Hepatocyte (in vitro differentiated cells): ENCODE measurements around the gene MYRIP. TPM values are rescaled to one million over a fixed set of nuclear protein-coding genes. Genes with fewer than 3 reads are reported as not detected.

Experiments used
- DNase-seq: peaks from one replicate; pipeline ENCODE4 v3.0.0-alpha.2; 2016; ENCODE audit warnings: low spot score
- H2AFZ ChIP-seq: fragments of 200-600 bp; sonication (generic); 2 replicates; pipeline ENCODE4 v1.6.0; 2016; ENCODE audit warnings: antibody characterized with exemption, mild to moderate bottlenecking
- H3K27ac ChIP-seq: fragments of 200-600 bp; sonication (generic); 2 replicates; pipeline ENCODE4 v1.5.1; 2016; ENCODE audit warnings: mild to moderate bottlenecking
- H3K27me3 ChIP-seq: fragments of 200-600 bp; sonication (generic); 2 replicates; pipeline ENCODE4 v1.6.1; 2016
- H3K36me3 ChIP-seq: fragments of 200-600 bp; sonication (generic); replicated peaks from 2 replicates; pipeline ENCODE4 v1.5.1; 2016; ENCODE audit warnings: low read depth; ENCODE audit not compliant: insufficient read depth
- H3K4me1 ChIP-seq: fragments of 200-600 bp; sonication (generic); 2 replicates; pipeline ENCODE4 v1.5.1; 2016; ENCODE audit warnings: mild to moderate bottlenecking, moderate library complexity; ENCODE audit not compliant: insufficient read depth
- H3K4me2 ChIP-seq: fragments of 200-600 bp; sonication (generic); 2 replicates; pipeline ENCODE4 v1.6.0; 2016
- H3K4me3 ChIP-seq: fragments of 200-600 bp; sonication (generic); 2 replicates; pipeline ENCODE4 v1.5.1; 2016; ENCODE audit warnings: mild to moderate bottlenecking
- H3K79me2 ChIP-seq: fragments of 200-600 bp; sonication (generic); 2 replicates; pipeline ENCODE4 v1.6.0; 2017; ENCODE audit warnings: mild to moderate bottlenecking
- H3K9me2 ChIP-seq: fragments of 200-600 bp; sonication (generic); replicated peaks from 2 replicates; pipeline ENCODE4 v1.6.0; 2017; ENCODE audit warnings: mild to moderate bottlenecking; ENCODE audit not compliant: insufficient read depth
- H3K9me3 ChIP-seq: fragments of 200-600 bp; sonication (generic); 2 replicates; pipeline ENCODE4 v1.5.1; 2016; ENCODE audit warnings: low read depth, mild to moderate bottlenecking
- H4K20me1 ChIP-seq: fragments of 200-600 bp; sonication (generic); 2 replicates; pipeline ENCODE4 v1.6.0; 2016; ENCODE audit warnings: mild to moderate bottlenecking; ENCODE audit not compliant: insufficient read depth, poor library complexity, severe bottlenecking
- CTCF ChIP-seq: fragments of 200-600 bp; sonication (generic); IDR thresholded peaks from 2 replicates; pipeline ENCODE4 v1.5.1; 2016; ENCODE audit warnings: antibody characterized with exemption, mild to moderate bottlenecking; ENCODE audit not compliant: poor library complexity
- EZH2 ChIP-seq: fragments of 200-600 bp; sonication (generic); IDR thresholded peaks from 2 replicates; pipeline ENCODE4 v1.6.1; 2016; ENCODE audit warnings: antibody characterized with exemption, mild to moderate bottlenecking, borderline replicate concordance
- EZH2phosphoT487 ChIP-seq: fragments of 200-600 bp; sonication (generic); IDR thresholded peaks from one replicate; pipeline ENCODE4 v1.6.1; 2018; ENCODE audit warnings: antibody characterized with exemption, mild to moderate bottlenecking, low read depth, moderate library complexity; ENCODE audit not compliant: unreplicated experiment, severe bottlenecking
- WGBS: methylation state at CpG from one replicate; pipeline ENCODE4 v1.1.6; 2016; ENCODE audit warnings: low lambda C conversion rate; ENCODE audit errors: missing lambda C conversion rate; 5-methylcytosine and 5-hydroxymethylcytosine counted together
- polyA plus RNA-seq: library from polyadenylated mRNA; unstranded; fragments of >200 nt; fragmentation: Nextera tagmentation; extraction: Ambion mirVana; gene quantifications from 2 replicates; pipeline ENCODE4 v1.2.1, GENCODE V29; 2016
- total RNA-seq: library from RNA; depleted of rRNA; stranded (reverse); fragments of >200 nt; gene quantifications from 2 replicates; pipeline ENCODE4 v1.2.3, GENCODE V29; 2014

The MYRIP gene
- total and polyA plus RNA-seq, 2 experiments from 2014 or later = 0.57 TPM; not detected in 1

- H3K9me3 ChIP-seq = no peaks in the 10 kb centered on the region
- H3K4me2 ChIP-seq = no peak overlapping the region
- no peaks in the 10 kb centered on the region for H4K20me1 ChIP-seq
- TF ChIP-seq CTCF (no peak), EZH2phosphoT487 (no peak), EZH2 (no peak)
- no peak overlapping the region for H3K4me3 ChIP-seq
- H3K27ac ChIP-seq = no peak overlapping the region
- no peaks in the 10 kb centered on the region for H3K27me3 ChIP-seq
- H3K36me3 ChIP-seq = no peaks in the 10 kb centered on the region
- H3K9me2 ChIP-seq = no peaks in the 10 kb centered on the region
- no peaks in the 10 kb centered on the region for H3K79me2 ChIP-seq
- H3K4me1 ChIP-seq = peaks cover 11% of the 10 kb centered on the region
- no peak for DNase-seq
- H2AFZ ChIP-seq = no peak overlapping the region
These were observed 39.0 kb downstream of the MYRIP start for GRCh38 chr3:39848365-39848764.

GRCh38 chr3:39849992-39850715, 40.7 kb downstream of the MYRIP start:
- WGBS = 68% methylated on average over 3 of the region's 3 CpGs
- no peak for DNase-seq

DNA sequence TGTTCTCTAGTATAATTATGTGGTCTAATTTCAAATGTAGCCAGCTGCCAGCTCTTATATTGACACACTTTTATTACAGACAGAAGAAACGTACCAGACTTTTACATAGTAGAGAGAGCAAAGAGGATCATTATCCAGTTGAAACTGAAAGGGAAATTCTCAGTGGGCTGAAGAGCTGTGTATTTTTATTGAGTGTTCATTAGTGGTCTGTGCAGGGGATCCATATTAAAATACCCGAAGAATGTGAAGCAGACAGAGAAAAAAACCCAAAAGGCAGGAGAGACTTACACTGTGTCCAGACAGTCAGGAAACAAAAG, 41.3 kb downstream of the MYRIP start:
- Histone ChIP-seq H3K4me2 (no peak overlapping the region), H4K20me1 (no peaks in the 10 kb centered on the region), H3K9me3 (no peaks in the 10 kb centered on the region), H3K27me3 (no peaks in the 10 kb centered on the region), H3K9me2 (no peaks in the 10 kb centered on the region), H3K4me3 (no peak overlapping the region), H3K27ac (no peak overlapping the region), H3K36me3 (no peaks in the 10 kb centered on the region), H2AFZ (no peak overlapping the region), H3K4me1 (peaks cover 11% of the 10 kb centered on the region), H3K79me2 (no peaks in the 10 kb centered on the region)
- no peak for DNase-seq
- TF ChIP-seq EZH2 (no peak), CTCF (no peak), EZH2phosphoT487 (no peak)
- WGBS = 41% methylated on average over 2 of the region's 2 CpGs

More at GRCh38 chr3:39849992-39850715, 40.7 kb downstream of the MYRIP start:
- Histone ChIP-seq H3K4me1 (peaks cover 11% of the 10 kb centered on the region), H3K27me3 (no peaks in the 10 kb centered on the region), H3K9me2 (no peaks in the 10 kb centered on the region), H3K9me3 (no peaks in the 10 kb centered on the region), H3K27ac (no peak overlapping the region), H2AFZ (no peak overlapping the region), H3K4me2 (no peak overlapping the region), H3K4me3 (no peak overlapping the region), H4K20me1 (no peaks in the 10 kb centered on the region), H3K36me3 (no peaks in the 10 kb centered on the region), H3K79me2 (no peaks in the 10 kb centered on the region)
- peak; percentile 89 for TF ChIP-seq EZH2phosphoT487
- no peak for TF ChIP-seq CTCF
